HG02981 (cell line): ENCODE results near the gene KIF7.
"Not testable (repeated sequence)": the region's sequence is repeated elsewhere in the genome, so short reads cannot be mapped to it uniquely, and the experiment has no call there.

ENCODE experiments used
- ATAC-seq: cut with Tn5 transposase; IDR thresholded peaks from one replicate; pipeline ENCODE4 v1.9.1; 2021; ENCODE audit warnings: mild to moderate bottlenecking, moderate library complexity; ENCODE audit not compliant: unreplicated experiment

KIF7 gene

GRCh38 chr15:89621547-89621946 lies 33.7 kb downstream of the KIF7 start:
- ATAC-seq, result no peak

DNA sequence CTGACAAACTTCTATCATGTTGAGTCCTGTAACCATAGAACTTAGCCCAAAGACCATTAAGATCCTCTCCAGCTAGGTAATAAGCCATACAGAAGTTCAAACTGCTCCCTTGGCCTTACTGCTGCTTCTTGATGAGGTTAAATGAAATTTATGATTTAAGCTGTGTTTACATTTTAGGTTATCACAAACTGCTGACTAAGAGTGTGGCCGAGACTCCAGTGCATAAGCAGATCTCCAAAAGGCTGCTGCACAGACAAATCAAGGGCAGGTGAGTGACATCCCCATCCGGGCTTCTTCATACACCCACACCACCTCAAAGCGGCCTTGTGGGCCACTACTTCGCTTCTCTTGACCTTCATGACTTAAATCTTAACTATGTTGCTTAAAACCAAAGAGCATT lies 39.0 kb downstream of the KIF7 start:
- ATAC-seq, result no peak

GRCh38 chr15:89615135-89615534 lies 40.1 kb downstream of the KIF7 start:
- ATAC-seq, result no peak

DNA sequence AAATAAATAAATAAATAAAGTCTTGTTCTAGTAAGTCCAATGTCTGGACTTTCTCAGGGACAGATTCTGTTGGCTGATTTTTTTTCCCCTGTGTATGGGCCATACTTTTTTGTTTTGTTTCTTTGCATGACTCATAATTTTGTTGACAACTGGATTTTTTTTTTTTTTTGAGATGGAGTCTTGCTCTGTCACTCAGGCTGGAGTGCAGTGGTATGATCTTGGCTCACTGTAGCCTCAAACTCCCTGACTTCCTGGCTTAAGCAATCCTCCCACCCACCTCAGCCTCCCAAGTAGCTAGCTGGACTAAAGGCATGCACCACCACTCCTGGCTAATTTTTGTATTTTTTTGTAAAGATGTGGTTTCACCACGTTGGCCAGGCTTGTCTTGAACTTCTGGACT lies 41.1 kb downstream of the KIF7 start:
- ATAC-seq, result no peak

DNA sequence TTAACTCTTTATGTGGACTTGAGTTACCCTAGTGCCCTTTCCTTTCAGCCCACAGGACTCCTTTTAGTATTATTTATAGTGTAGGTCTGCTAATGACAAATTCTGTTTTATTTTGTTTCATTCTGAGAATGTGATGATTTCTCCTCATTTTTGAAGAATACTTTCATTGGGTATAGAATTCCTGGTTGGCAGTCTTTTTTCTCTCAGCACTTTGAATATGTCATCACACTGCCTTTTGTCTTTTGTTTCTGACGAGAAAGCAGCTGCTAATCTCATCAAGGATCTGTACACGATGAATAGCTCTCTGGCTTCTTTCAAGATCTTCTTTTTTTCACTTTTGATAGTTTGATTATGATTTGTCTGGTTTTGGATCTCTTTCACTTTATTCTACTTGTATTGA lies 42.2 kb downstream of the KIF7 start:
- no peak for ATAC-seq

DNA sequence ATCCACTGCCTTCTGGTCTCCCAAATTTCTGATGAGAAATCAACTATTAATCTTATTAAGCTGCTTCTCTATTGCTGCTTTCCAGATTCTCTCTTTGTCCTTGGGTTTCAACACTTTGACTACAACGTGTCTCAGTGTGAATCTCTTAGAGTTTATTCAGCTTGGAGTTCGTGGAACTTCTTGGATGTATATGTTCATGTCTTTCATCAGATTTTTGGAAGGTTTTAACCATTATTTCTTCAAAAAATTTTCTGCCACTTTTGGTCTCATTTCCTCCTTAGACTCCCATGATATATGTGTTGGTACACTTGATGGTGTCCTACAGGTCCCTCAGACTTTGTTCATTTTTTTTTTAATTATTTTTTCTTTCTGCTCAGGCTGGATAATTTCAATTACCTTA lies 44.0 kb downstream of the KIF7 start:
- no peak for ATAC-seq

- ATAC-seq, result no peak
Observed at GRCh38 chr15:89599021-89599420, 56.2 kb downstream of the KIF7 start.

GRCh38 chr15:89593018-89593417 lies 62.2 kb downstream of the KIF7 start:
- ATAC-seq, result no peak

DNA sequence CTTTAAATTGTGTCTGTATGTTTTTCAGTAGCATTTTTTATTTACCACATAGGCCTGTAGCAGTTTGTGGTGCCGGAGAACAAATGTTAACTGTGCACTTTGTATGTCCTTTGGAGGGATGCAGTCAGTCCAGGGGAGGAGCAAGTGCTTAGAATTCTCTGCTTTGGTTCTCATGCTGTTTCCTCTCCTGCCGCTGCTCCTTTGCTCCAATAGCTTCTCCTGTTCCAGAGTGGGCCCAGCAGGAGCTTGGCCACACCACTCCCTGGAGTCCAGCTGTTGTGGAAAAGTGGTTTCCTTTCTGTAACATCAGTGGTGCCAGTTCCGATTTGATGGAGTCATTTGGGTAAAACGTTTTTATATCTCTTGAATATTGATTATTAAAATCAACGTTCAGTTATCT lies 63.4 kb downstream of the KIF7 start:
- ATAC-seq, result no peak

- ATAC-seq, result no peak
Observed at GRCh38 chr15:89587955-89588354, 67.3 kb downstream of the KIF7 start.

GRCh38 chr15:89586651-89587050 lies 68.6 kb downstream of the KIF7 start:
- no peak for ATAC-seq

- ATAC-seq, result not testable (repeated sequence)
Observed at GRCh38 chr15:89580747-89581146, 74.5 kb downstream of the KIF7 start.

DNA sequence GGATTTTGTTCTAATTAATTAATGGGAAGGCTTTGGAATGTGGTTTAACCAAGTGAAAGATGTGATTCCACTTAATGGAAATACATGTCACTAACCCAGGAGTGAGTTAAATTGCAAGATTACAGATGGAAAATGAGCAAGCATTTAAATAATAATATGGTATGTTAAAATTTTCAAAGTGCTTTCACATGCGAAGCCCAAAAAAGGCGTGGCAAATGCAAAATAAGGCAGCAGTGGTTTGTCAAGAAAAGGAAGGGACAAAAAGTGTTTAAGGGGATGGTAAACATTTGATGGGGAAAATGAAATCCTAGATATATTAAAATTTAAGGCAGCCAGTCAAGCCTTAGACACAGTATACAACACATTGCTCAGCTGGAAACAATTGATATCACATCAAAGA lies 77.1 kb downstream of the KIF7 start:
- no peak for ATAC-seq
